HG03565 (cell line): Measurements from ENCODE around the gene RFXAP.
A peak's percentile ranks its signal among the peaks of the same experiment; 100 is the strongest.
"Not testable (repeated sequence)": the region's sequence is repeated elsewhere in the genome, so short reads cannot be mapped to it uniquely, and the experiment has no call there.

Experiments used
- ATAC-seq: cut with Tn5 transposase; IDR thresholded peaks from one replicate; pipeline ENCODE4 v1.9.1; 2021; ENCODE audit warnings: mild to moderate bottlenecking, moderate library complexity; ENCODE audit not compliant: unreplicated experiment

The RFXAP gene, protein sequence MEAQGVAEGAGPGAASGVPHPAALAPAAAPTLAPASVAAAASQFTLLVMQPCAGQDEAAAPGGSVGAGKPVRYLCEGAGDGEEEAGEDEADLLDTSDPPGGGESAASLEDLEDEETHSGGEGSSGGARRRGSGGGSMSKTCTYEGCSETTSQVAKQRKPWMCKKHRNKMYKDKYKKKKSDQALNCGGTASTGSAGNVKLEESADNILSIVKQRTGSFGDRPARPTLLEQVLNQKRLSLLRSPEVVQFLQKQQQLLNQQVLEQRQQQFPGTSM

DNA sequence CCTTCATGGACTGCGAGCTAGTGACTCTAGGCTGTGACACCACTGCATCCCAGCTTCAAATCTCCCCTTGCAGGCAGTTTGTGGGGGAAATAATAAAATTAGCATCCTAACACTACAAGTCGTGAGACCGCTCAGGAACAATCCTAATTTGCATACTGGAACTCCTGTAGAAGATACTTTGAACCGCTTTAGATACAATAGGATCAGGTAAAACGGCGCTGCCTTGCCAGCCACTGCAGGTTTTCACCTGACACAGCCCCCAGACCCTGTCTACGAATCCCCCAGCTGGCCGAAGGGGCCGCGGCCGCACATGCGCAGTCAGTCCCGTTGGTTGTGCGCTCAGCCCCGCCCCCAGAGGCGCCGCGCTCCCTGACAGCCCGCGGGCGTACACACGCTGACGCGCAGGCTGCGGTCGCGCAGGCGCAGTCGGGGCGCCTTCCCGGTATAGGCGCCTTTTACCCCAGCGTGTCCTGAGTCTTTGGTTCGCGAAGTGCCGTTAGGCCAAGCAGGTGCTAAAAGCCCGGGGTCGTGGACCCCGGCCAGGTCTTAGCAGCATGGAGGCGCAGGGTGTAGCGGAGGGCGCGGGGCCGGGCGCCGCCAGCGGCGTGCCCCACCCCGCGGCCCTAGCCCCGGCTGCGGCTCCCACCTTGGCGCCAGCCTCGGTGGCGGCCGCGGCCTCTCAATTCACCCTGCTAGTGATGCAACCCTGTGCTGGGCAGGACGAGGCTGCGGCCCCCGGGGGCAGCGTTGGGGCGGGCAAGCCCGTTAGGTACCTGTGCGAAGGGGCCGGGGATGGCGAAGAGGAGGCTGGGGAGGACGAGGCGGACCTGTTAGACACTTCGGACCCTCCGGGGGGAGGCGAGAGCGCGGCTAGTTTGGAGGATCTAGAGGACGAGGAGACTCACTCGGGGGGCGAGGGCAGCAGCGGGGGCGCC is at the start of gene RFXAP:
Gene RFXAP, plus strand, starts transcription at position 419 of the 935 bp plus-strand sequence. Its CDS starts 136 bp downstream, at position 555.
- peak; percentile 84 for ATAC-seq

DNA sequence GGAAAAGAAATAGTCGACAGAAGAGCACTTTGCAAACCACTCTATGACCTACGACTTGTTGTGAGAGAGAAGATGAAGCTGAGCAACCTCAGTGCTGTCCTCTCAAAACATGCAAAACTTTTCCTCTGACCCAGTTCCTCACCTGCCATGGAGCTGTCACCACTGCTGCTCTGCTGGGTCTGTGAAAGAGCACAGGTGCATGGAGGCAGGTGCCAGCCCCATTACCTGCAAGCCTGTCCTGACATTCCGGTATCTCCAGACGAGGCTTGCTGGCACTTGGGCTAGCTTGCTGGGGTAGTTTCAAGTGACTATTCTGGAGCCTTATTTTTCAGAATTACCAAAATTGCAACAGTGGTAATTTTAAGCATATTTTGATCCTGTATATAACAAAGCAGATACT is 49.5 kb upstream of the RFXAP start:
- no peak for ATAC-seq

DNA sequence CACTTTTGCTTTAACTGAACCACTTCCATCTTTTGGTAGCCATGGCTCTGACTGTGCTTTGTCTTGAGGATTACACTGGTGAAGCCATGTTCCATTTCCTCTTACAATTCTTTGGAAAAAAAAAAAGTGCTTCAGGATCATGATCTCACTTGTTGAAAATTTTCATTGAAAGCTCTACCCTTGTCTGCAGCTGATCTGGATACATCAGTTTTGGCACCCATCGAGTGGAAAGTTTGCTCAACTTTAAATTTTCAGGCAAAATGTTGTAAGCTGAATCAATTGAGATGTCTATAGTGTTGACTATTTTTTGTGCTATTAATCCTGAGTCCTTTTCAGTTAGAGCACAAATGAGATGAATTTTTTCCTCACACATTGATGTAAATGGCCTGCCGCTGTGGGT is 48.3 kb upstream of the RFXAP start:
- no peak for ATAC-seq

DNA sequence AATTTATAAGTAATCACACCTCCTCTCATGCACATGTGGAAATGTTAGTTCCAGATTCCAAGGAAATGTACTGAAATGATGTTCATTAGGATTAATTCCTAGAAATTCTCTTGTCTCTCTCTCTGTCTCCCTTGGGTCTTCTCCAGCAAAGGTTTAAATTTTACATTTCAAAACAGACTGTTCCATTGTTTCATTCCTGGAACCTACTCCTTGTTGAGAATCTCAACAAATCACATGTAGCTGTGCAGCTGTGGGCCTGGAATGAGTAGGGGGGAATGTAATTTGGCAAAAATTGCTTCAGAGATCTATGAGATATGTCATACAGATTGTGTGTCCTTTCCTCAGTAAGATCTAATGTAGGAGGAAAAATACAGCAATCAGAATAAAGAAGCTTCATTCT is 46.2 kb upstream of the RFXAP start:
- no peak for ATAC-seq

DNA sequence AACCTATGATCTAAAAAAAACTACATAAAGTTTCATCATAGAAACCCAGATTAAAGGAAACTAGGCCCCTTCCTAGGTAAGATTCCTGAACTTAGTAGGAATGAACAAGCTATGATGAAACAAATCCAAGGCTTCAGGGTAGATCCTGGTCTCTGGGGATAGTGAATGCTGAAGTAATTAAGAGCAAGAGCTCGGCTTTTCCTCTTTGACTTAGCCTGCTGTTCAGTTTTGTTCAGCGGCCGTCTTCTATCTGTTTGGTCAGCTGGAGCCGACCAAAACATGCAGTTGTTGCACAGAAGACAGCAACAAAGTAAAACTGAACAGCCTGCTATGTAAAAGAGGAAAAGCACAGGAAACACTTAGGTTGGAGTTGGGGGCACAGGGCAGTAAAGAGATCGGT is 44.1 kb upstream of the RFXAP start:
- ATAC-seq: no peak

DNA sequence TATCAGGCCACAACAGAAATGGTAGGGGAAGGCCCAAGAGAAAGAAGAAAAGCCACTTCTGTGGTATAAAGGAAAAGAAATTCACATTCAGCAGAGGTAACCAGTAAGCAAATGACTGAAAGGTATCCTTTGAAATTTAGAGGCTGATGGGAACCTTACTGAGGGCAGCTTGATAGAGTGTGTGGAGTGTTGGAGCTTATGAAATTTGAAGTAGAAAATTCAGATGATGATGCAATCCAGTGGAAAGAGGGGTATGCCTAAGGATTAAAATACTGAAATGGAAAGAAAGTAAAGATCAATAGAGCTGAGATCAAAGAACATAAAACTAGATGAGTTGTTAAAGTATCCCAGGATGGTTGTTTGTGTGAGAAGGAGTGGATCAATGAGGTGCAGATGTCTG is 42.8 kb upstream of the RFXAP start:
- no peak for ATAC-seq

DNA sequence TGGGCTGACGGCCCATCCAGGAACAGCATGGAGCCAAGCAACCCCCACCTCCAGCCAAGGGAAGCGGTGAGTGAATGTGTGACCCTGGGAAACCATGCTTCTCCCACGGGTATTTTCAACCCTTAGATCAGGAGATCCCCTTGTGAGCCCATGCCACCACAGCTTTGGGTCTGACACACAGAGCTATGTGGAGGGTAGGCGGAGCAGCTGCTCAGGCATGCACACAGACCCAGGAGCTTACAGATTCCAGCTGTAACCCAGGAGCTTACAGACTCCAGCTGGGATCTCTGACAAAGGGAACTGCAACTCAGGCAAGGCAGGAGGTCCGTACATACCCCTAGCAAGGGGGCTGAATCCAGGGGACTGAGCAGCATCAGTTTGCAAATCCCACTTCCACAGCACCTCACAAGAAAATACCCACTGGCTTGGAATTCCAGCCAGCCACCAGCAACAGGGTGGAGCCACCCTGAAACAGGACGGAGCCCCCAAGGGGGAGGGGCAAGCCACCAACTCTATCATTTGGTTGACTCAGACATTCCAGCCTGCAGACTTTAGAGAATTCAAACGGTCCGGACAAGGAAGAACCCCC is 40.8 kb upstream of the RFXAP start:
- peak; percentile 51 for ATAC-seq

DNA sequence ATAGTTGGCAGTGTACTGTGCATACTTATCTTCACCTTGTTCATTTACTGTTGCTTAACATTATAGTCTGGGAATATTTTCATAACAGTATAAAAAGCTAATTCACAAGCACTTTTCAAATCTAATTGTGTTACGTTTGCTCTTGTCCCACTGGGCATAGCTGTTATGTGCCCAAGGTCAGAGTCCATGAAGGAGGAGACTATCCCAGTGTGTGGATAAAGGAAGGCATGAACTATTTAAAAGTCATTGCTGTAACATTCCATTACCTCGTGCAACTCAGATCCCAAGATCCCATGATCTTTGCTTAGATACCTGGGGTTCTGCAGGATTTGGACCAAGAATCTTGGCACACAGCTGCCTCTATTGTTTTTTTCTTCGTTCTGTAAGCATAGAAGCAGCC is 35.1 kb upstream of the RFXAP start:
- no peak for ATAC-seq

DNA sequence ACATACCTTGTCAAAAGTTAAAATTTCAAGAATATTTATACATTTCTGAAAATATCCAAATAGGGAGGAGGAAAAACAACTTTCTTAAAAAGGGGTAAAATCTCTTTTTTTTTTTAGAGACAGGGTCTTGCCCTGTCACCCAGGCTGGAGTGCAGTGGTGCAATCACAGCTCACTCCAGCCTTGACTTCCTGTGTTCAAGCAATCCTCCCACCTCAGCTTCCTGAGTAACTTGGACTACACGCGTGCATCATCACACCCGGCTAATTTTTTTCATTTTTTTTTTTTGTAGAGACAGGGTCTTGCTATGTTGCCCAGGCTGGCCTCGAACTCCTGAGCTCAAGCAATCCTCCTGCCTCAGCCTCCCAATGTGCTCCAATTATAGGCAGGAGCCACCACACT is 32.8 kb upstream of the RFXAP start:
- ATAC-seq: not testable (repeated sequence)

DNA sequence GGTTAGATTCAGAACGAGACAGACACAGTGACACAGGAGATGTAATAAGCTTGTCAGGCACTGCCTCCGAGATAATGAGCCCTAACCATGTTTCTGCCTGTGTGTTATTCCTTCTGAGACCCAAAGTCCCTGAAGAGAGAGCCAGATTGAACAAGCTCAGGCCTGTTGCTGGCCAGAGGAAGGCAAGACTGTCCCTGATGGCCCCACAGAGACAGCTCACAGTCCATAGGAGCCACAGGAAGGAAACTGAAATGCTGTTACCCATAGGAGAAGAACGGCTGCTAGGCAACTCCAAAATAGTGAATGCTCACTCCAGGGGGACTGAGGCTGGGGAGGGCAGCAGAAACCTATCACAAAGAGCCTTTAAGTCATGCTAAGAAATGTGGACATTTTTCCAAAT is 31.8 kb upstream of the RFXAP start:
- no peak for ATAC-seq

DNA sequence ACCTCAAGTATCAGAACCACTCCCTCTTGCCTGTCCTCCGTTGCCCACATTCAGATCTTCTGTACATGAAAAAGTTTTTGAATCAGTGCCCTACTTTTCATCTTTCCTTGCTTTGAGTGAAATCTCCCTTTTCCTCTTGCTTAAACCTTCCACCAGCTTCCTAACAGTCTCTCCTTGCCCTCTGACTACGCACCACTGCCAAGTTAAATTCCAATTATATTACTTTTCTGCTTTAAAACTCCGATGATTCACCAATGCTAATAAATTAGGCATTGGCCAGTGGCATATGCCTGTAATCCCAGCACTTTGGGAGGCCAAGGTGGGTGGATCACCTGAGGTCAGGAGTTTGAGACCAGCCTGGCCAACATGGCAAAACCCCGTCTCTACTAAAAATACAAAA is 30.7 kb upstream of the RFXAP start:
- no peak for ATAC-seq

DNA sequence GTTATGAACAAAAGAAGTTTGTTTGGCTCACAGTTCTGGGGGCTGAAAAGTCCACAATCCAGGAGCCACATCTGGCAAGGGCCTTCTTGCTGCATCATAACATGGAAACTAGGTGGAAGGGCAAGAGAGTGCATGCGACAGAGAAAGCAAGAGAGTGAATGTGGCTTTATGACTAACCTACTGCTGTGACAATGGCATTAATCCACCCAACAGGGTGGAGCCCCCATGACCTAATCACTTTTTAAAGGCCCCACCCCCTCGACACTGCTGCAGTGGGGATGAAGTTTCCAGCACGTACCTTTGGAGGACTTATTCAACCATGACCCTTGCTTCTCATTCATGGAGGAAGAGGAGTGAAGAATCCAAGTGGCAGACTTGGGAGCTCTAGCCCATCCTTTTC is 30.0 kb upstream of the RFXAP start:
- ATAC-seq: no peak

DNA sequence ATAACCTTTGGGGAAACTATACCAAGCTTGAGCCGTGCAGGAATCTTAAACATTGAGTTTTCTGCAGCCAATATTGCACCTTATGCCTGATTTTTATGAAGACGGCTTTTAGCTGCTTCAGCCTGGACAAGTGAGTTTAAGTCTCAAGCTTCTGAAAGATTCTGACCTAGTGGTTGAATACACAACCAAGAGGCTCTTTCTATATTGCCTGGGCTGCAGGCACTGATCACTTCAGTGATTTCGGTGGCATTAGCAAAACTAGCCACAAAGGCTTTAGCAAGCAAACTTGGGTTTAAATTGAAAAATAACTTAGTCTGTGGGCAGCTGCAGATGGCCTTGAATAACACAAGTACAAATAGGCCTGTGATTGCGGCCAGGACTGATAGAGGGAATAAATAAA is 29.3 kb upstream of the RFXAP start:
- no peak for ATAC-seq

DNA sequence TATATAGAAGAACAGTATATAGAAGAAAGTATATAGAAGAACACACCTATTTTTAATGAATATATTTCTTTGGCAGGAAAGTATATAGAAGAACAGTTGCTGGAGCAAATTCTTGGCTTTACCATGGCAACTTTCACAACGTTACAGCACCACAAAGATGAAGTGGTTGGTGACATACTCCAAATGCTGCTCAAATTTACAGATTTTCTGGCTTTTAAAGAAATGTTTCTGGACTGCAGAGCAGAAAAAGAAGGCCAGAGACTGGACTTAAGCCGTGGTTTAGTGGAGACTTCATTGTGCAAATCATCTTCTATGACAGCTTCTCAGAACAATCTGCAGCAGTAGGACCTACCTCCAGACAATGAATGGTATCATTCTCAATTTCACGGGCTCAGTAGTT is 24.3 kb upstream of the RFXAP start:
- no peak for ATAC-seq

DNA sequence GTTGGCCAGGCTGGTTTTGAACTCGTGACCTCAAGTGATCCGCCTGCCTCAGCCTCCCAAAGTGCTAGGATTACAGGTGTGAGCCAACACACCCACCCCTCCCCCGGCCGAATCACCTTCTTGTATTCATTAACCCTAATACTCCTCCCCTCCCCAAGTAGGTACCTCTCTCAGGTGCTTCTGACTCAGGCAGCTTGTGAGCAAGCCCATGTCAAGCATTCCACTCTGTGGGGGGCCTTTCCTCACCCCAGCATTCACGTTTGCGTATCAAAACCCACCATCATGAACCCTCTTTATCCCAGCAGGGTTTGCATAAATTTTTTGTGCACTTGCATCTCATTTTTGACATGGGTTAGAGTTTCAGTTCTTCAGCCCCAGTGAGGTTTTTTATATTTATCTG is 23.6 kb upstream of the RFXAP start:
- ATAC-seq: no peak

DNA sequence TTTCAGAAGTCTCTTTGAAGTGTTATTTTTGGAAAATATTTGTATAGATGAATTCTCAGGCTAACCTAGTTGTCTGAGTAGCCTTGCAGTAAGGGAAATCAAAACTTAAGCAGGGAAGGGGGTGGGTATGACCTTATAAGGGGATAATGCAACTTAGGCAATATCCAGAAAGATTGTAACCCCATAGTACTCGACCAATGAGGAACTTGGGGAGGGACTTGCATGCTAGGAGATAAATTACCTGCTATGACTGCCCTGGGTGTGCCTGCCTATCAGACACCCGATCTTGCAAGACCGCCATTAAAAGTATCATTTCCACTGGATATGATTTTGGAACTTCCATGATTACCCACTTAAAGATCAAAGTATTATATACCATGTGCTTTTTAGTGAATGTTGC is 23.0 kb upstream of the RFXAP start:
- no peak for ATAC-seq

DNA sequence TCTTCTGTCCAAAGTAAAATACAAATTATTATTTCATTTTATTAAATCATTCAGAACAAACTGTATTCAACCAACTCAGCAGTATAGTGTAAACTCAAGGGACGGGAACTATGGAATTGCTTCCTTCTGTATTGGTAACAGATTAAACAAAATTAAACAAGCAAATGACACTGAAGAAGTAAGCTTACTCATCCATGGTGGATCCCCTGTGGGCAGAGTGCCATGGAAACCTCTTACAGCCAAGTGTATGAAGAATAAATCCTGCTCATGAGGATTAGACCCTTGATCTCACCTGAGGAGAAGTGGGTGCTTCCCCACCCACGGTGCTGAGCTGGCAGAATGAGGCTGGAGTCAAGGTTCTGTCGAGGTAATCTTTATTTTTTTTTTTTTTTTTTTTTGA is 18.0 kb upstream of the RFXAP start:
- no peak for ATAC-seq

DNA sequence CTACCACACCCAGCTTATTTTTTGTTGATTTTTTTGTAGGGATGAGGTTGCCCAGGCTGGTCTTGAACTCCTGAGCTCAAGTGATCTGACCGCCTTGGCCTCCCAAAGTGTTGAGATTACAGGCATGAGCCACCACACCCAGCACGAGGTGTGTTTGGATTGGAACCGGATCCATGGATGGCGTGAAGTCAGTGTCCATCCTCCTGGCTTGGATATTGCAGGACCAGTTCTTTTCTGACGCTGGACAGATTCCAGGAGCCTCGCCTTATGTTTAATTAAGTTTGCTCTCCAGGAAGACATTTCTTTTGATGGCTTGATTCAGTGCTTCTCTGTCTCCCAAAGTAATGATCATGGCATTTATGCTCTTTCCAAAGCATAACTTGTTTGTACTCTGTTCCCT is 14.4 kb upstream of the RFXAP start:
- ATAC-seq: no peak

DNA sequence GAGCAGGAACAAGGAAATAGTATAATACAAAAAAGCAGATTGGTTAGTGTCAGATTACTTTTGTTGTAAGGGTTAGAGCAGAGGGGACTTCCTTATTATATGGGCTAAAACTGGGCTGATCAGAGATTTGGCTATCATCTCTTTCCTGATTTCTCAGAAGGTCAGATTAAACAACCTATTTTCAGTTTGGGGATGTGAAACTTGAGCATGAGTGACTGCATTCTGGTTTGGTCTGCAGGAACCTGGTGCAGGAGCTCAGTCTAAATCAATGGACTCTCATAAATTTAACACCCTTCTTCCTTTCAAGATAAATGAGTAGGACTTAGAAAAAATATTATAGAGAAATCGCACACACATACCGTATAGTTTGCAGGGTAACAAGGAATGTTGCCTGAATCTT is 12.9 kb upstream of the RFXAP start:
- peak; percentile 67 for ATAC-seq

DNA sequence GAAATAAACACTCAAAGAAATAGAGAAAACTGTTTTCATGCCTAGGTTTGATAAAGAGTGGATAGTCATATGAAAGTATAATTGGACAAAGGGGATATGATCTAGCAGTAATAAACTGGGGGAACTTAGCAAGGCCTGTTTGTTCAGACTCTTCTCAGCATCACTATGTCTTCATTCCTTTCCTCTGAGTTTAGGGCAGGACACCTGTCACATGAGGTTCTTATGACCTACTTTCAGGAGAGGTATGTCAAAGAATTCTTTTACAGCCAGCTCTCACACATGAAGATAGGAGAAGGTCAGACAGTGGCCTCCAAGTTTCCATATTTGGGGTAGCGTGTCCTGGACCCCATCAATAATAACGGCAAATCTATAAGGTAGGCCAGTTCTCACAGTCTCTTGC is 11.4 kb upstream of the RFXAP start:
- ATAC-seq: no peak

DNA sequence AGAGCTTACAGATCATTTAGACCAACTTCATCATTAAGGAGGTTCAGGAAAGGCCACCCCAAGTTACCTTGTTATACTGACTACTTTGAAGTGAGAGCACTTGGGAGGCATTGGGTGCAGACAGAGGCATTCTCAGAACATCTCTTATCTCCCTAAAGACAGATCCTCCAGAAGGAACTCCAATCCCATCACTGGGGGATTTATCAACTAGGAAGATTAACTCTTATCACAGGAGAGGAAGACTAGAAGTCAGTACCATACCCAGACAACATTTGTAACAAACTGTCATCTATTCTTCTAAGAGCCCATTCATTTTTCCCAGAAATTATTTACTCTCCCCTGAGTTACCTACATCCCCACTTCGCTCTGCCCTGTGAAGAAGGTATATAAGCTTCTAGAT is 5.8 kb upstream of the RFXAP start:
- no peak for ATAC-seq

DNA sequence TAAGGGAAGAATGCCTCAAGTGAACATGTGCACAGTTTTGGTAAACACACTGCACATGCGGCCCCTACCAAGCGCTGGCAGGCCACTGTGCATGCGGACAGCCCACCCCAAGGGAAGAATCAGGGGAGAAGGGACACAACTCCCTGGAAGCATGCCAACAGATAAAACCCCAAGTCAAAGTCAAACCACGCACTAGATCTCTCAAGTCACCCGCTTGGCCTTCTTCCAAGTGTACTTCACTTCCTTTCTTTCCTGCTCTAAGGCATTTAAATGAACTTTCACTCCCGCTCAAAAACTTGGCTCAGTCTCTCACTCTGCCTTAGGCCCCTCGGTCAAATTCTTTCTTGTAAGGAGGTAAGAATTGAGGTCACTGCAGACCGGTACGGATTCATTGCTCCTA is 4.6 kb upstream of the RFXAP start:
- no peak for ATAC-seq
